IPS DF 4.7 (cell line): ENCODE results near the gene DKKL1.

Source experiments
- DNase-seq: peaks from one replicate; pipeline ENCODE4 v3.0.0-alpha.2; 2013; ENCODE audit warnings: low spot score; ENCODE audit errors: extremely low read depth

The DKKL1 gene

GRCh38 chr19:49396738-49397505, 33.2 kb downstream of the DKKL1 start:
- no peak for DNase-seq

- no peak for DNase-seq
Observed at GRCh38 chr19:49398001-49398615, 34.4 kb downstream of the DKKL1 start.

DNA sequence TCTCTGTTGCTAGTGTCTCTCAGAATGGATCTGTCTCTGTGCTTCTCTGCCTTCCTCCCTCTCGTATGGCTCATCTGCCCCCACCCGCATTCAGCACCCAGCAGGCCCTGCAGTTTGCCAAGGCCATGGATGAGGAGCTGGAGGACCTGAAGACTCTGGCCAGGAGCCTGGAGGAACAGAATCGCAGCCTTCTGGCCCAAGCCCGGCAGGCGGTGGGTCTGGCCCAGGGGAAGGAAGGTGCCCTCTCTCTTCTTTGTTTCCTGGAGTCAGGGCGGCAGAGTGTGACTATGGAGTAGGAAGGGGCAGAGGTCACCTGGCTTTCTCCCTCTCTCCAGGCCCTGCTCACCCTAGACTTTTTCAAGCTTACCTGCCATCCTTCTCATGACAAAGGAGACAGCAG, 35.3 kb downstream of the DKKL1 start:
- no peak for DNase-seq

DNA sequence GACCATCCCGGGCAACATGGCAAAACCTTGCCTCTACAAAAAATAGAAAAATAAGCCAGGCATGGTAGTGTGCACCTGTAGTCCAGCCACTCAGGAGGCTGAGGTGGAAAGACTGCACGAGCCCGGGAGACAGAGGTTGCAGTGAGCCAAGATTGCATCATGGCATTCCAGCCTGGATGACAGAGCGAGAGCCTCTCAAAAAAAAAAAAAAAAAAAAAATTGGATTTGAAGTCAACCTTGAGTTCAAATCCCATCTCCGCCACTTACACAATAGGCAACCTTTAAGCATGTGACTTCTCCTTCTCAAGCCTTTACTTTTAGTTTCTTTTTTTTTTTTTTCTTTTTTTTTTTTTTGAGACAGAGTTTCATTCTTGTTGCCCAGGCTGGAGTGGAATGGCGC, 36.4 kb downstream of the DKKL1 start:
- no peak for DNase-seq

GRCh38 chr19:49403404-49404187, 39.9 kb downstream of the DKKL1 start:
- peak; percentile 95 for DNase-seq

- no peak for DNase-seq
Observed at GRCh38 chr19:49407079-49407478, 43.4 kb downstream of the DKKL1 start.

- no peak for DNase-seq
Observed at GRCh38 chr19:49407482-49408015, 43.9 kb downstream of the DKKL1 start.

DNA sequence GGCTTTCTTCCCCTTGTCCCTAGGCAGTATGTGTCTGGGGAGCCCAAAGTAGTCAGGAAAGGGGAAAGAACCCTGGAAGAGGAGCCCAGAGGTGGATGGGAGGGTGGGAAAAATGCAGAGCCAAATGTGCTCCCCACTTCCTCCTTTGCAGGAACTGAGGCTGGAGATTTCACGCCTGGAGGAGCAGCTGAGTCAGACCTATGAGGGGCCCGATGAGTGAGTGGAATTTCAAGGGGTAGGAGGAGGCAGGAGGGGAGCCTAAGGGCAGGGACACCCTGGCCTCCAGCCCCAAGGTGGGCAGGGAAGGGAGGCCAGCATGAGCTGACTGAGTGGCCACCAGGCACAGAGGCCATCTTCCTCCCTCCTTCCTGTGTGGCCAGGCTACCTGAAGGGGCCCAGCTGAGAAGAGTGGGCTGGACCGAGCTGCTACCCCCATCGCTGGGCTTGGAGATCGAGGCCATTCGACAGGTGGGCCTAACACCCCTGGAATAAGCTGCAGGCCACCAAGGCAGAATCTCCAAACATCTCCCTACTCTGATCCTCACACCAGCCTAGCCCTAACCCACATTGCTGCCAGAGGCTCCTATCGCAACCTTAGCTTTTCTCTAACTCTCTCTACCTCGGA, 45.3 kb downstream of the DKKL1 start:
- DNase-seq, result no peak

DNA sequence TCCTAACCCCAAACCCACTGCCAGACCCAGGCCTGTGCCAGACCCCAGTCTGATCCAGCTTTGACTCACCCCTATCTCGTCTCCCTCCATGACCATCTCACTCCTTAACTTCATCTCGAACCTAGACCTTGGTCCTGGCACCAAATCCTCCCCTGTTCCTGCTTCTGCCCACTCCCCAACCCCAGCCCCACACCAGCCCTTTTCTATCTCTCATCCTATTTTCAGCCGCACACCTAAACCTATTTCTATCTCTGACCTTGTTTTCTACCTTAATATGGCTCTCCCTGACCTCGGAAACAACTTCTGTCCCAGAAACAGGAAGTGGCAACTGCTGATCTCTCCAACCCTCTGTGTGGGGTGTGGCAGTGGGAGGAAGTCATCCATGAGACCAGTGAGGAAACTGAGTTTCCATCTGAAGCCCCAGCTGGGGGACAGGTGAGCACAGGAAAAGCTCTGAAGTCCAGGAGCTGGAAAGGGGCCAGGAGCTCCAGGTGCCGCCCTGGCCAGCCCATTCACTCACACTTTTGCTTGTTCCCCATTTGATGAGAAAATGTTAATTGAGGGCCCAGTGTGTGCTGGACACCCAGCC, 45.9 kb downstream of the DKKL1 start:
- DNase-seq, result no peak

DNA sequence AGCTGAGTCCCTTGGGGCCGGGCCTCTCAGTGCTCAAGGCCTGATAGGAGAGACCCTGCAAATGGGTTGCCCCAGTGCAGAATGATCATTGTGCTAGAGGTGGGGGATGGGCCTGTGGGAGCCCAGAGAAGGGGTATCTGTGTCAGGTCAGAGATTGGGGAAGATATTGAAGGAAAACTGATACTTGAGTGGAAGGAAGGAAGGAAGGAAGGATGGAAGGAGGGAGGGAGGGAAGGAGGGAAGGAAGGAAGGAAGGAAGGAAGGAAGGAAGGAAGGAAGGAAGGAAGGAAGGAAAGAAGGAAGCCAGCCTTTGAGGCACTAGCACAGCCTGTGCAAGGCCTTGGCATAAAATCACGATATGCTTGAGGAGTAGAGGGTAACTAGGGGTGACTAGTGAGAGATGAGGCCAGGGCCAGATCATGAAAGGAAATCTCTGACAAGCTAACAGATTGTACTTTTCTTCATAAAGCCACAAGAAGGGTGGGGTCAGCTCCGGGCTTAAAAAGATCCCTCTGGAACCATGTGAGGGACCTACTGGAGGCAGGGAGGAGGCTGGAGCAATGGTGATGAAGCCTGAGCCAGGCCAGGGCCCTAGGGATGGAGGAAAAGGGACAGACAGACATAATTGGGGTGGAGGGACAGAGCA, 48.1 kb downstream of the DKKL1 start:
- DNase-seq, result no peak

GRCh38 chr19:49413348-49413747, 49.7 kb downstream of the DKKL1 start:
- no peak for DNase-seq

DNA sequence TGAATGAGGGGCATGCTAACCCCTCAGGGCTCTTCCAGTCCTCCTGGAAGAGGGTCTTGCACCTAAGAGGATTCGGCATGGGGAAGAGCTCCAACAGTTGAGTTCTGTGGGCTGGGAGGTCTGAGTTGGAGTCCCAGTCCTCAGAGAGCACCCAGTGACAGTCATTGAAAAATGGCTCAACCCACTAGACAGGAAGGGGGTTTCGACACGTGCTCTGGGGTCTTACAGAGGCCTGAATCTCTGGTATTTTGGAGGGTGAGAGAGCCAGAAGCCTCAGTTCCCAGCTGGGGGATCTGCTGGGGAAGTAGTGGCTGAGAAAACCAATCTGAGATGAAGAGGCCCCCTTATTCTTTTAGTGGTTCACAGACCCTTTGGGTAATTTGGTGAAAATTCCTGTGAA, 50.6 kb downstream of the DKKL1 start:
- DNase-seq, result no peak

DNA sequence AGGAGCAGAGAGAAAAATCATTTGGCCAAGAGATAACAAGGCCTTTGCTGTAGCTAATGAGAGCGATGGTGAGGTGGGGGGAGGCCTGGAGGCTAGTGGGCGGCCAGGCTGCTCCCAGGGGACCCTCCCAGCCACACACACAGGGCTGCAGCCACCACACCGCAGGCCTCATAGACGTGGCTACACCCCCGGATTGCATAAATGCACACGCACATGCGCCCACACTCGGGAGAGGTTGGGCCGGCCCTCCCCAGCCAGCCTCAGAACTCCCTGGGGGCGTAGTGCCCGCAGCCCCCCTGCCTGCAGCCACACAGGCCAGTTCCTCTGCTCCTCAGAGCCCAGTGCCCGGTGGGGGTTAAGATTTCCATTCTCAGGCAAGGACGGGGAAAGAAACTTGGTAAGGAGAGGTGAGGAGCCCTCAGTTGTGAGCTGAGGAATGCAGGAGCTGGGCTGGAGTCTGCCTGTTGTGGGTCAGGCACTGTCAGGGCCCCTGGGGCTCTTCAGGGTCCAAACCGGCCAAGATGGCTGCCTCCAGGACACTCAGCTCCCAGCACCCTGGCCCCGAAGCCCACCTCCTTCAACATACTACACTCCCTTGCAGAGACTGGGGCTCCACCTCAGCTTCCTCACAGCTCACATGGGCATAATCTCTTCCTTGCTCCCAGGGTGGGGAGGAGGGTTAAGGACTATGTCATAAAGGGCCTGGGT, 51.6 kb downstream of the DKKL1 start:
- DNase-seq, result no peak

- no peak for DNase-seq
Observed at GRCh38 chr19:49415810-49416200, 52.1 kb downstream of the DKKL1 start.

- DNase-seq, result no peak
Observed at GRCh38 chr19:49417088-49417487, 53.4 kb downstream of the DKKL1 start.

DNA sequence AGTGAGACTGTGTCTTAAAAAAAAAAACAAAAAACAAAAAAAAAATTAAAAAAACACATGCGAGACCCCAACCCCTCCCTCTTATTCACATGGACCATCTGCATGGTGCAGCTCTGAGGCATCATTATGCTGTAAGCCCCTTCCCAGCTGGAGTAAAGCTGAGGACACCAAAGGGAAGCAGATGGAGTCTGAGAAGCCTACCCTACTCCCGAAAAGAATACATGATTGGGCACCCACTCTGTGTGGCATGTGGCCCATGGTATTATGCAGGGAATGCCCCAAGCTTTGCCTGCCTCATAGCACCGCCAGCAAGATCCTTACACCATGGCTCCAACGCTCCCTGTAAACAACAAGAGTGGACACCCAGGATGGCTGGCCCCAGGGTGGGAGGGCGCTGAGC, 54.8 kb downstream of the DKKL1 start:
- no peak for DNase-seq

DNA sequence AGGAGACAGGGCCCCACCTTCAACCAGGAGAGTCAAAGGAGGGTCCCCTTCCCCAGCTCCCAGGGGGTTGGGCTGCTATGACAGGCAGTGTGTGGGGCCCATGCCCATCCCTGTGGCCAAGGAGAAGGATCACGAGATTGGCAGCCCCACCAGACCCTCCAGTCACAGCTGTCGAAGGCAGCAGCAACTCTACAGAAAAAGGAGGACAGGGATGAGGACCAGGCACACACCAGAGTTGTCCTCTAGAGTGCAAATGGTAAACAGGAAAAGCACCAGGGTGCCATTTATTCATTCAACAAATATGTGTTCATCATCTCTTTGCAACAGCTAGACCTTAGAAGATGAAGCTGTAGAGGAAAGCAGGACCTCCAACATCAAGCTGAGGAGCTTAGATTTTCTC, 55.5 kb downstream of the DKKL1 start:
- no peak for DNase-seq

DNA sequence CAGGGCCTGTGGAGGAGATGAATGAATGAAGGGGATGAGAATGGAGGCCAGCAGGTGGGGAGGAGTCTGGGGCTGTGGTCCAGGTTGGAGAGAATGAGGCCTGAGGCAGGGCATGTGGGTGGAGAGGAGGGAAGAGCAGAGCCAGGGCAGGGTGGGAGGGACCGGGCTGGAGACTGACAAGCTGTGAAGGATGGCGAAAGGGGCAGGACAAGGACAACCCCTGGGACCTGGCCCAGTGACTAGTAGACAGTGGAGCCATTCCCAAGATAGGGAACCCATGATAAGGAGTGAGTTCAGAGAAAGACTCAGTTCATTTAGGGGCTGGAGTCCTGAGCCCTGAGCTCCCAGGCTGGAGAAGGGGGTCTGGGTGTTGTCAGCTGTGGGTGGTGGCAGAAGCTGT, 56.5 kb downstream of the DKKL1 start:
- DNase-seq, result no peak

DNA sequence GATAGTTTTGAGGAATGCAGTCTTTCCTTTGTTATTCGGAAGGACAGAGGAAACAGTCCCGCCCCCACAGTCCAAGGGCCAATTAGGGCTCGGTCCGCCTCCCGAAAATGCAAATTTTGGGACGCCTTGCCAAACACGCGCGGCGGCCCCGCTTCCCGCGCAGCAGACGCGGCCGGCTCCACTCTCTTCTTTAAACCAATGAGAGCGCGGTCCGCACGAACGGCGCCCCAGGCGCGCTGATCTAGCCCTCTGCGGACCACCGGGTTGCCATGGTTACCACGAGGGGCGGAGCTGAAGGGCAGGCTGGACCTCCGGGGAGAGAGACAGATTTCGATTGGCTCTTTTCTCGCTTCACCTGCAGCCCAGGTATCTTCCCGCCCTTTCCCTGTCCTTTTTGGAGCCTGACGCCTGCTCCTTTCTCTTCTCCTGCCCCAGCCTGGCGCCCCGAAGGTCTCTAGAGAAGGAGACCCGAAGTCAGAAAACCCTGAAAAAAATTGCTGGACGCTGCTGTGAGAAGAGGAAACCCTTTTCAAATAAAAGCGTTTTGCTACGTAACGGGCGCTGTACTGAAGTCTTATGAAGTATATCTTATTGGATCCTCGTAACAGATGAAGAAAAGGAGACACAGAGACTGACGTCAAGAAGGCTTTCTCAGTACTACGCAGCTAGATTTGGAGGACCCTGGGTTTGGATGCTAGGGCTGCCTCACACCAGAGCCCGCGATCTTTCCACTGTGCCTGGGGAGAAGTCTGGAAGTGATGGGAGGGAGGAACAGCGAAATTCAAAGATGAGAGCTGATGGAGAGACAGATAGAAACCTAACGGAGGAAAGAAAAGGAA, 57.6 kb downstream of the DKKL1 start:
- no peak for DNase-seq
